ENCODE data around the gene PPP6R1.

- TF ChIP-seq CTCF (IDR thresholded peaks at IDR 0.05) (no peak), POLR2A (IDR thresholded peaks at IDR 0.05) (no peak)
Observed at GRCh38 chr19:55302318-55302703, 43.5 kb upstream of the PPP6R1 start.

Measured in esophagus squamous epithelium (tissue), 4 donors.